Glomerular visceral epithelial cell (primary cell): ENCODE measurements around the gene GAGE12C.
"Not testable (repeated sequence)": the region's sequence is repeated elsewhere in the genome, so short reads cannot be mapped to it uniquely, and the experiment has no call there.

Source experiments
- DNase-seq: peaks from one replicate; pipeline ENCODE4 v3.0.0-alpha.2; 2016; ENCODE audit errors: extremely low spot score

The GAGE12C gene

GRCh38 chrX:49531877-49532276 is at the start of gene GAGE12C:
Gene GAGE12C, plus strand, starts transcription at chrX:49532177. Its CDS starts 1,155 bp downstream, at chrX:49533332.
- DNase-seq, result not testable (repeated sequence)

GRCh38 chrX:49541433-49541832 is 9.5 kb downstream of the GAGE12C start, which contains the start of gene GAGE12D:
Gene GAGE12D, plus strand, starts transcription at chrX:49541733. Its CDS starts 1,155 bp downstream, at chrX:49542888.
- DNase-seq, result not testable (repeated sequence)

GRCh38 chrX:49550989-49551388 is 19.0 kb downstream of the GAGE12C start, which contains the start of gene GAGE12E:
Gene GAGE12E, plus strand, starts transcription at chrX:49551289. Its CDS starts 1,155 bp downstream, at chrX:49552444.
- DNase-seq, result not testable (repeated sequence)

GRCh38 chrX:49560542-49560941 is 28.6 kb downstream of the GAGE12C start, which contains the start of gene GAGE12F:
Gene GAGE12F, plus strand, starts transcription at chrX:49560842. Its CDS starts 1,155 bp downstream, at chrX:49561997.
- DNase-seq, result not testable (repeated sequence)

- not testable (repeated sequence) for DNase-seq
These were observed 36.8 kb downstream of the GAGE12C start for GRCh38 chrX:49568728-49569127.

GRCh38 chrX:49569152-49569551 is 37.2 kb downstream of the GAGE12C start:
- not testable (repeated sequence) for DNase-seq

GRCh38 chrX:49570100-49570499 is 38.1 kb downstream of the GAGE12C start, which contains the start of gene GAGE12G:
Gene GAGE12G, plus strand, starts transcription at chrX:49570400. Its CDS starts 1,155 bp downstream, at chrX:49571555.
- DNase-seq, result not testable (repeated sequence)

GRCh38 chrX:49579649-49580048 is 47.7 kb downstream of the GAGE12C start, which contains the start of gene GAGE12H:
Gene GAGE12H, plus strand, starts transcription at chrX:49579949. Its CDS starts 1,155 bp downstream, at chrX:49581104.
- DNase-seq, result not testable (repeated sequence)
